GM23248 (cell line): ENCODE measurements around the gene CHCHD1.

Experiments
- EZH2 ChIP-seq: fragments of 200-600 bp; sonication (generic); IDR thresholded peaks from 2 replicates; pipeline ENCODE4 v1.6.1; 2018; ENCODE audit warnings: antibody characterized with exemption, mild to moderate bottlenecking; ENCODE audit not compliant: insufficient read depth, poor library complexity, severe bottlenecking
- EZH2phosphoT487 ChIP-seq: fragments of 200-600 bp; sonication (generic); IDR thresholded peaks from 2 replicates; pipeline ENCODE4 v1.6.1; 2018; ENCODE audit warnings: antibody characterized with exemption, moderate library complexity, mild to moderate bottlenecking, low read depth; ENCODE audit not compliant: insufficient read depth

DNA sequence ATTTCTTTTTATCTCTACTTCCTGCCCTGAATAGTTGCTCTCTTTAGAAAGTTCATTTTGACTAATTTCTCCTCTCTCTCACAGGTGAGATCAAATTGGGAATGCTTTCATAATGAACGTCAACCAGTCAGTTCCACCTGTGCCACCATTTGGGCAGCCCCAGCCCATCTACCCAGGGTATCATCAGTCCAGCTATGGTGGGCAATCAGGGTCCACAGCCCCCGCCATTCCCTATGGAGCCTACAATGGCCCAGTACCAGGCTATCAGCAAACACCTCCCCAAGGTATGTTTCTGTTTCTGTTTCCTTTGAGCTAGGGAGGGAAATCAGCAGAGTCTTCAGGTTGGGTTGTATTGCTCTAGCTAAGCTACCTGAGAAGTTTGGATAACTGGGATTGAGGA is 35.1 kb upstream of the CHCHD1 start:
- TF ChIP-seq EZH2phosphoT487, result no peak
- TF ChIP-seq EZH2, result no peak
